SK-N-SH (cell line): Measurements from ENCODE around the gene TAF1B. TPM values are rescaled to one million over a fixed set of nuclear protein-coding genes. Genes with fewer than 3 reads are reported as not detected.

Experiments used
- CTCF ChIA-PET: fragments of 300-600, 350-600 bp; formaldehyde crosslinking; extraction: SDS; loops from one replicate; lab custom pipeline; 2021; lab: Yijun Ruan, JAX
- POLR2A ChIA-PET: fragments of 350-600 bp; sonication (Branson Sonifier 250); formaldehyde crosslinking; extraction: SDS; loops from one replicate; lab custom pipeline; 2020; ENCODE audit warnings: antibody characterized with exemption, inconsistent platforms; lab: Yijun Ruan, JAX
- DNase-seq: peaks from one replicate; pipeline ENCODE4 v3.0.0; 2012
- H2AFZ ChIP-seq: fragments of 200-600 bp; sonication (generic); 2 replicates; pipeline ENCODE4 v1.8.1; 2016; ENCODE audit warnings: antibody characterized with exemption, mild to moderate bottlenecking, low read depth
- H3F3A ChIP-seq: fragments of 200-600 bp; sonication (generic); replicated peaks from 2 replicates; pipeline ENCODE3; 2016; ENCODE audit warnings: antibody characterized with exemption, mild to moderate bottlenecking; ENCODE audit not compliant: insufficient read depth
- H3K27ac ChIP-seq, 2 experiments: fragments of 200-500 bp in 1 of 2; fragments of 200-600 bp in 1 of 2; sonication (Bioruptor generic) in 1 of 2; sonication (generic), shearing (Covaris generic) in 1 of 2; 2 replicates each; pipeline versions ENCODE4 v1.5.1 to v1.6.1; 2014 to 2016; ENCODE audit warnings: low read depth in 2 of 2, inconsistent platforms in 1 of 2, low read length in 1 of 2, mild to moderate bottlenecking in 1 of 2, mixed read lengths in 1 of 2
- H3K27me3 ChIP-seq: fragments of 200-600 bp; sonication (generic), shearing (Covaris generic); 2 replicates; pipeline ENCODE4 v1.6.1; 2016; ENCODE audit warnings: mixed run types; ENCODE audit not compliant: insufficient read depth
- H3K36me3 ChIP-seq, 2 experiments: fragments of 200-500 bp in 1 of 2; fragments of 200-600 bp in 1 of 2; sonication (Bioruptor generic) in 1 of 2; sonication (generic) in 1 of 2; replicated peaks in 1 of 2; 2 replicates each; pipeline versions ENCODE3 to v1.5.1; 2014 to 2016; ENCODE audit warnings: low read length in 1 of 2, mild to moderate bottlenecking in 1 of 2; ENCODE audit not compliant: insufficient read depth in 2 of 2, control insufficient read depth in 1 of 2
- H3K4me1 ChIP-seq, 2 experiments: fragments of 200-500 bp in 1 of 2; fragments of 200-600 bp in 1 of 2; sonication (Bioruptor generic) in 1 of 2; sonication (generic), shearing (Covaris generic) in 1 of 2; 2 replicates each; pipeline versions ENCODE4 v1.5.1 to v1.6.1; 2014 to 2016; ENCODE audit warnings: low read depth in 1 of 2, low read length in 1 of 2, mixed run types in 1 of 2; ENCODE audit not compliant: insufficient read depth in 2 of 2, control insufficient read depth in 1 of 2
- H3K4me2 ChIP-seq: fragments of 200-600 bp; sonication (generic), shearing (Covaris generic); 2 replicates; pipeline ENCODE4 v1.6.1; 2017; ENCODE audit warnings: mixed run types
- H3K4me3 ChIP-seq, 2 experiments: fragments of 200-500 bp in 1 of 2; fragments of 200-600 bp in 1 of 2; sonication (Bioruptor generic) in 1 of 2; sonication (generic), shearing (Covaris generic) in 1 of 2; 2 replicates each; pipeline versions ENCODE4 v1.5.1 to v1.8.1; 2014 to 2016; ENCODE audit warnings: low read depth in 2 of 2, inconsistent platforms in 1 of 2, low read length in 1 of 2, mild to moderate bottlenecking in 1 of 2, mixed read lengths in 1 of 2, moderate library complexity in 1 of 2
- H3K79me2 ChIP-seq: fragments of 200-600 bp; sonication (generic); 2 replicates; pipeline ENCODE4 v1.8.1; 2017; ENCODE audit warnings: mild to moderate bottlenecking; ENCODE audit not compliant: insufficient read depth
- H3K9ac ChIP-seq: fragments of 200-600 bp; sonication (generic); 2 replicates; pipeline ENCODE4 v1.6.1; 2017; ENCODE audit warnings: mixed run types
- H3K9me2 ChIP-seq: fragments of 200-600 bp; sonication (generic); 2 replicates; pipeline ENCODE4 v1.6.1; 2017; ENCODE audit warnings: mixed run types
- H3K9me3 ChIP-seq: fragments of 200-600 bp; sonication (generic); 2 replicates; pipeline ENCODE4 v1.6.1; 2017; ENCODE audit warnings: mixed run types, mild to moderate bottlenecking, moderate library complexity
- H4K20me1 ChIP-seq: fragments of 200-600 bp; sonication (generic); 2 replicates; pipeline ENCODE4 v1.6.1; 2017; ENCODE audit warnings: mild to moderate bottlenecking, mixed run types; ENCODE audit not compliant: insufficient read depth
- CTCF ChIP-seq: fragments of 200-600 bp; sonication (generic); IDR thresholded peaks from 2 replicates; pipeline ENCODE4 v1.6.1; 2017; ENCODE audit warnings: antibody characterized with exemption, mild to moderate bottlenecking, moderate library complexity
- FOSL2 ChIP-seq: IDR thresholded peaks from 2 replicates; pipeline ENCODE4 v1.4.0; 2012; ENCODE audit warnings: low read depth, mild to moderate bottlenecking, moderate library complexity, borderline replicate concordance
- FOXJ3 ChIP-seq: sonication (generic); formaldehyde crosslinking; IDR thresholded peaks from 2 replicates; pipeline ENCODE4 v1.5.1; 2020; ENCODE audit warnings: mild to moderate bottlenecking, missing genetic modification reagents
- MEF2A ChIP-seq: IDR thresholded peaks from 2 replicates; pipeline ENCODE4 v1.4.0; 2012; ENCODE audit warnings: low read depth, borderline replicate concordance
- MXI1 ChIP-seq: IDR thresholded peaks from 2 replicates; pipeline ENCODE4 v1.6.1; 2012; ENCODE audit warnings: mild to moderate bottlenecking, low read depth, low read length, improper control_type of control experiment
- NFIC ChIP-seq: IDR thresholded peaks from 2 replicates; pipeline ENCODE4 v1.4.0; 2012; ENCODE audit warnings: borderline replicate concordance
- NRF1 ChIP-seq: IDR thresholded peaks from 2 replicates; pipeline ENCODE4 v1.6.1; 2012; ENCODE audit warnings: low read depth, mild to moderate bottlenecking, low read length
- POLR2AphosphoS5 ChIP-seq: IDR thresholded peaks from 2 replicates; pipeline ENCODE4 v1.6.1; 2012; ENCODE audit warnings: low read depth, low read length
- REST ChIP-seq: IDR thresholded peaks from 2 replicates; pipeline ENCODE4 v1.6.1; 2012; ENCODE audit warnings: mild to moderate bottlenecking, low read depth, low read length, moderate library complexity
- RFX5 ChIP-seq: IDR thresholded peaks from 2 replicates; pipeline ENCODE4 v1.6.1; 2012; ENCODE audit warnings: mild to moderate bottlenecking, improper control_type of control experiment, low read length
- RXRA ChIP-seq: IDR thresholded peaks from 2 replicates; pipeline ENCODE4 v1.4.0; 2012; ENCODE audit warnings: low read depth, mild to moderate bottlenecking, borderline replicate concordance
- SMC3 ChIP-seq: IDR thresholded peaks from 2 replicates; pipeline ENCODE4 v1.6.1; 2012; ENCODE audit warnings: low read depth, low read length, improper control_type of control experiment
- TAF1 ChIP-seq: IDR thresholded peaks from 2 replicates; pipeline ENCODE4 v1.6.1; 2012; ENCODE audit warnings: low read depth, mild to moderate bottlenecking, low read length, moderate library complexity, borderline replicate concordance
- TCF12 ChIP-seq: IDR thresholded peaks from 2 replicates; pipeline ENCODE4 v1.4.0; 2012
- YY1 ChIP-seq: IDR thresholded peaks from 2 replicates; pipeline ENCODE4 v1.4.0; 2012; ENCODE audit warnings: low read depth, mild to moderate bottlenecking
- WGBS: methylation state at CpG from one replicate; pipeline ENCODE4 v1.1.6; 2017; ENCODE audit warnings: low lambda C conversion rate; 5-methylcytosine and 5-hydroxymethylcytosine counted together
- polyA plus RNA-seq, 3 experiments: library from polyadenylated mRNA; depleted of rRNA; stranded (reverse); fragments of >200 nt; gene quantifications; 2 replicates each; pipeline ENCODE4 v1.2.3, GENCODE V29; 2012

The TAF1B gene
- polyA plus RNA-seq, 1 of the 3 experiments (the other 2 are of a cell fraction), result 7.8 TPM

GRCh38 chr2:9964334-9964980, 121.2 kb downstream of the TAF1B start:
- Histone ChIP-seq H3K9me3 (no peaks in the 10 kb centered on the region), H3K36me3 (peaks cover 0 to 15% of the 10 kb centered on the region in 2 experiments), H3K4me1 (peaks cover 0 to 20% of the 10 kb centered on the region in 2 experiments; a peak in 2 of 4 replicates), H3K27ac (no peak overlapping the region), H3F3A (no peaks in the 10 kb centered on the region), H3K4me3 (no peak overlapping the region), H3K79me2 (no peaks in the 10 kb centered on the region), H4K20me1 (no peaks in the 10 kb centered on the region), H3K9me2 (no peaks in the 10 kb centered on the region), H3K4me2 (no peak overlapping the region), H2AFZ (no peak overlapping the region), H3K9ac (no peak overlapping the region), H3K27me3 (no peaks in the 10 kb centered on the region)
- DNase-seq, result no peak
- POLR2A ChIA-PET, result no interaction called here
- TF ChIP-seq NFIC (no peak), FOXJ3 (CRISPR knock-in tag) (no peak), POLR2AphosphoS5 (no peak), REST (no peak), RXRA (no peak), MEF2A (no peak), TCF12 (no peak), FOSL2 (no peak), MXI1 (no peak), SMC3 (no peak), YY1 (no peak), RFX5 (no peak)
- 92% methylated on average over 7 of the region's 7 CpGs for WGBS
- CTCF ChIA-PET, result interaction anchor here (1.4 to 5.6 kb wide), 5 partner anchors 13 to 151 kb away, joined by 3 to 65 read pairs (median 6); partner anchors contain the start of gene GRHL1

GRCh38 chr2:9965119-9965822, 122.0 kb downstream of the TAF1B start:
- Histone ChIP-seq H3K9me3 (no peaks in the 10 kb centered on the region), H3F3A (no peaks in the 10 kb centered on the region)
- 92% methylated on average over 8 of the region's 8 CpGs for WGBS

More at GRCh38 chr2:9965119-9965822, 122.0 kb downstream of the TAF1B start:
- Histone ChIP-seq H3K36me3 (peaks cover 0 to 15% of the 10 kb centered on the region in 2 experiments), H3K27ac (no peak overlapping the region), H3K4me2 (no peak overlapping the region), H2AFZ (no peak overlapping the region), H3K9me2 (no peaks in the 10 kb centered on the region), H3K4me1 (peaks cover 0 to 21% of the 10 kb centered on the region in 2 experiments; a peak in 2 of 4 replicates), H3K79me2 (no peaks in the 10 kb centered on the region), H3K4me3 (no peak overlapping the region), H4K20me1 (no peaks in the 10 kb centered on the region), H3K27me3 (no peaks in the 10 kb centered on the region), H3K9ac (no peak overlapping the region)
- CTCF ChIA-PET, result interaction anchor here (2.0 to 7.7 kb wide), 3 partner anchors 18 to 152 kb away, joined by 10 to 107 read pairs (median 65); no protein-coding TSS in a partner anchor
- TF ChIP-seq TAF1, result no peak
- no peak for TF ChIP-seq CTCF
- no peak for TF ChIP-seq NRF1
- TF ChIP-seq REST, result no peak
- POLR2A ChIA-PET, result no interaction called here
- DNase-seq, result no peak
